Upper lobe of left lung (tissue), 4 donors: ENCODE results near the gene JAM3.

Source experiments
- CTCF ChIP-seq, 6 experiments: fragments of 450-650 bp in 4 of 6; fragments of 200-600 bp in 2 of 6; sonication (generic) in 2 of 6; IDR thresholded peaks; one replicate each; pipeline ENCODE4 v1.5.1; 2016 to 2019; ENCODE audit warnings: antibody characterized with exemption in 6 of 6
- EP300 ChIP-seq, 4 donors: sonication (generic); formaldehyde crosslinking; IDR thresholded peaks; one replicate each; pipeline ENCODE4 v1.5.1; 2017; ENCODE audit warnings: antibody characterized with exemption in 4 of 4, control low read depth in 2 of 4
- POLR2A ChIP-seq, 4 donors: fragments of 450-650 bp; IDR thresholded peaks; one replicate each; pipeline ENCODE4 v1.5.1; 2016 to 2017; ENCODE audit warnings: antibody characterized with exemption in 4 of 4, mild to moderate bottlenecking in 2 of 4
- POLR2AphosphoS5 ChIP-seq, 2 donors: sonication (generic); formaldehyde crosslinking; IDR thresholded peaks; one replicate each; pipeline ENCODE4 v1.5.1; 2017; ENCODE audit warnings: antibody characterized with exemption in 2 of 2

DNA sequence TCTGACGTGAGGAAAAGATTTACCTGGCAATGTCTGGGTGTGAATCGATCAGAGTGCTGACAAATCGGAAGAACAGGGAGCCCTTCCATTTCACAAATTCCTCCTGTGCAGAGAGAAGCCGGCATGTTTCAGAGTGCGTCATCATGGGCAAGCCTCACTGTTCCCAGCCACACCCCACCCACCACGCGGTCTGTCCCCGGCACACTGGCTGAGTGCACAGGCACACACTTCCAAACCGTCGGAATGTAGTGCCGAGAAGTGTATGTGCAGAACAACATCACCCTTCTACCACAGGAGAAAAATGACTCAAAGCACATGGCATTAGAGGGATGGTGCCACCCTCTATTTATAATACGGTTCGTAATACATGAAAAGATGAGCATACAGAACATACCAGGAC is 107.4 kb downstream of the JAM3 start:
- TF ChIP-seq CTCF (IDR thresholded peaks at IDR 0.05): no peak
- TF ChIP-seq POLR2AphosphoS5 (IDR thresholded peaks at IDR 0.05): no peak
- no peak for TF ChIP-seq POLR2A (IDR thresholded peaks at IDR 0.05)
- TF ChIP-seq EP300 (IDR thresholded peaks at IDR 0.05): no peak
